Activated naive CD4-positive, alpha-beta T cell treated with Interleukin-2 at 50 U/mL for 16 hours (primary cell): Measurements from ENCODE around the gene LVRN.

Experiments
- DNase-seq: peaks from one replicate; pipeline ENCODE4 v3.0.0-alpha.2; 2020

Gene LVRN

DNA sequence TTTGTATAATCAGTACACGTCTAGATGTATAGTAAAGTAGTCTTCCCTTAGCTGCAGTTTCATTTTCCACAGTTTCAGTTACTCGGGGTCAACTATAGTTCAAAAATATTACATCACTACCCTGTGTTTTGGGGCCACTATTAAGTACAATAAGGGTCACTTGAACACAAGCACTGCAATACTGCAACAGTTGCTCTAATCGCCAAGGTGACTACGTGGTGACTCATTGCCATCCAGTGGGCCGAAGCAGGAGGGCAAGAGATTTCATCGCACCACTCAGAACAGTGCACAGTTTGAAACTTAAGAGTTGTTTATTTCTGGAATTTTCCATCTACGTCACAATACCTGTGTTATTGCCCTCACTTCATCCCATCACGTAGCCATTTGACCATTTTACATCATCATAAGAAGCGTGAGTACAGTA, 69.8 kb downstream of the LVRN start, which contains the start of gene ARL14EPL:
Gene ARL14EPL (plus strand): TSS at position 379 of the 424 bp plus-strand sequence. CDS start 18,994 bp downstream, outside the sequence.
- DNase-seq = no peak

DNA sequence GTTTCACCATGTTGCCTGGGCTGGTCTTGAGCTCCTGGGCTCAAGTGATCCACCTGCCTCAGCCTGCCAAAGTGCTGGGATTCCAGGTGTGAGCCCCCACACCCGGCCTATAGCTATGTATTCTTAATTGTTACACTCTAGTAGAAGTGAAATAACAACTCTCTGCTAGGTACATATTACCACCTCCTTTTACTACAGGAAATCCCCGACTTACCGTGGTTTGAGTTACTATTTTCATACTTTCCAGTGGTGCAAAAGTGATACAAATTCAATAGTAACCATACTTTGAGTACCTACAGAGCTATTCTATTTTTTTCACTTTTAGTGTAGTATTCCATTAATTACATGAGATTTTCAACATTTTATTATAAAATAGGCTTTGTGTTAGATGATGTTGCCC, 70.7 kb downstream of the LVRN start:
- no peak for DNase-seq

DNA sequence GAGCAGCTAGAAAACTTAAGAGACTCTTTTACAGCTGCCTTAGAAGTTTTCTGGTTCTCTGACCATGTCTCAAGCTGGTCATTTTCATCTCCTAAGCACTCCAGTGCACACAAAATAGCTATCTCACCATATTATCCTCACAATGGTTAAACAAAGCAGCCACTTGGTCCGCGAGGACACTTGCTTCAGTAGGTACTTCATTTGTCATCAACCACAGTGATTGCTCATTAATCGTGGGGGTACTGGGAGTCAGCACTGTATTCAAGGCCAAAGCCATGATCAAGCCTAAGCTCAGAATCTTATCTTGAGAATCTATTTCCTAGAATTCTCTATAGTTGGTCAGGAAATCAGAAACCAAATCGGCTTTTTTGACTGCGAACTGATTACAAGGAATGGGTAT, 72.8 kb downstream of the LVRN start:
- no peak for DNase-seq

DNA sequence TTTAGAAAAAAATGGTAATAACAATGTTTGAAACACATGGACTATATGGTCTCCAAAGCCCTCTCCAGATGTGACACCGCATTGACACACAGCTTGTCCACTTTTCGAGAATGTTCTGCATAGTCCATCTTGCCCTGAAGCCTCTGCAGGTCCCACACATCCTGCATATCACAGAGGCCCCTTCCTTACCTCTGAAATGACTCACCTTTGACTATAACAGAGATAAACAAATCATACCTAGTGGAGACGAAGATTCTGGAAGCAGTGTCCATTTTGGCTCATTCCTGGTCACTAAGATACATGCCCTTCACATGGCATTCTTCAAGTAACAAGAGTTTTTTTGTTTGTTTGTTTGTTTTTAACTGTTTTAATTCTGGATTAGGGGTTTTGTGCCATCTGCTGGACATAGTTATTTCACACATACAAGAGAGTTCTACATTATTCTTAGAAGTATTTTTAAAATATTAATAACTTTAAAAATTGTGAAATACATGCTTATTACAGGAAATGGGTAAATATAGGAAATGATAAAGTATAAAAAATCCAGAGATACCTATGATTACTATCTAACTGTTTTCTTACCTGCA, 75.1 kb downstream of the LVRN start:
- no peak for DNase-seq

DNA sequence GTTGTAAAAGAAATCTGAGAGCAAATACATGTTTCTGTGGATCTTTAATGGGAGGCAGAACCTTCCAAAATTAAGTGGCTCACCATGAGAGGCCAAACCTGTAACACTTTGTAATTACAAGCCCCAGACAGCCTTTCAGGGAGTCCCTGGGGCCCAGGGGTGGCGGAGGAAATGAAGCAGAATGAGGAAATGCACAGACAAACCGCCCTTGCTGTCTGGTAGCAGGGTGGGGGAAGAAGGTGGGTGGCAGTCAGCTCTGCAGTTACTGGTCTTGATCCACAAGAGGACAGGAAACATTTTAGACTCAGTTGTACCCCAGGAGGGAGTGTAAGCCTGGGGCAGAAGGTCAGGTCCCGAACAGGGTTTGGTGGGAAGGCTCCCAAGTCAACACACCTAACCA, 76.5 kb downstream of the LVRN start:
- DNase-seq = no peak

DNA sequence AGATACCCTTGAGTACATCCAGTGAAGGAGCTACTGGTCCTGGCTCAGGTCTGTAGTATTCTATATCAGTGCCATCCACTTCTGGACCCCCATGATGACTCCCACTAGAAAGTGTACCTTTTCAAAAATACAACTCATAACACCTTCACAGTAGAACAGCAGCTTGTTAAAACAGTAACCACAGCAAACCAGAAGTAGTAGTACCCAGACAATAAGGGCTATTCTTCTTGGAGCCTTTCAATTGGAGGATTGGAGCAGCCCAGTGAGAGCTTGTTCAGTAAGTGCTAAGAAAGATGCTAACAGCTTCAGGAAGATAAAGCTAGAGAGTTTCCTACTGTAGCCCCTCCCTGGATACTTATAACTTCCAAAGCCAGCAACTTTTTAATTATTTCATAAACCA, 80.1 kb downstream of the LVRN start:
- DNase-seq = no peak

DNA sequence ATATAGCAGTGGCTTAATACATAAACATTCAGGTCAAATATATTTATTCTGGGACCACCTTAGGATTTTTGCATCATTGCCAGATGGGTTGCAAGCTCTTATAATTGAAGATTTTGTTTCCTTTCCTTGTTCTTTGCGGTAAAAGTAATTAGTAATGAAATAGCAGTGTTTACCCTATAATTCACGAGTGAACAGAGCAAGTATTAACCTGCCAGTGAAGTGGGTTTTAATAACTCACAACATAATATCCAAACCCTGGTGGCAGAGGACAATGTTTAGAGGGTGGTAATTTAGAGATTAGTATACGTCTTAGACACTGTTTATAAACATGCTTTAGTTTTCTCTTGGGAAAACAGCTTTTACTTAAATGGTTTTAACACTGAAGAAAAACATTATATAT, 81.8 kb downstream of the LVRN start:
- DNase-seq = no peak

DNA sequence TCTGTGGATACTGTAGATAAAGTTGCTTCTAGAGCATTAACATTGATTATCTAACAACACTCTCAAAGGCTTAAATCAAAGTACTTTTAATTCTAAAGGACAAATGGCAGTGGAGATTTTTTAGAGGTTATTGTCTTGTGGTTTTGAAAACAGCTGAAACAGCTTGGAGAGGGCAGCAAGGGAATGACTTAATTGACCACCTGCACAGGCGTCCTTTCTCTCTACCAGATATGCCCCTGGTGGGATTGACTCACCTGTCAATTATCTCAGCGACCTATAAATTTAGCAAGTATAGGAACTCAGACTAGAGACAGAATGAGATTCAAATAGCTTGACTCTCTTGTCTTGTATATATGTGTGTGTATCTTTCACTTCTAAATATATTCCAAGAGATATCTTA, 83.5 kb downstream of the LVRN start:
- DNase-seq = no peak

DNA sequence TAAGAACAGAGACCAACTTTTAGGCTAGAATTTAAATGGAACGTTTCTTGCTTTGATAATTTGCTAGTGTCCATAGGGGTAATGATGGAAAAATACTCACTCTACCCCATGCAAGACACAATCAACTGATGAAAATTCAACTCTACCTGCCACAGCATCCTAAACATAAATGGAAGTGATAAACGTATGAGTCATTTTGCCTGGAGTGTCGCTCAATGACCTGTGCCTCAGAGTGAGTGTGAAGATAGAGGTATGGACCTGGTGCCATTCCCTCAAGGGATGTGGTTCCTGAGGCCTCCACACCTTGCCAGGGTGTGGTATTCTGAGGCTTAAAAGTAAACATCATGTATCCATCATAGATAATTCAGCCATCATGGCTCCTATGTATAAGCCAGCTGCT, 84.0 kb downstream of the LVRN start:
- no peak for DNase-seq

DNA sequence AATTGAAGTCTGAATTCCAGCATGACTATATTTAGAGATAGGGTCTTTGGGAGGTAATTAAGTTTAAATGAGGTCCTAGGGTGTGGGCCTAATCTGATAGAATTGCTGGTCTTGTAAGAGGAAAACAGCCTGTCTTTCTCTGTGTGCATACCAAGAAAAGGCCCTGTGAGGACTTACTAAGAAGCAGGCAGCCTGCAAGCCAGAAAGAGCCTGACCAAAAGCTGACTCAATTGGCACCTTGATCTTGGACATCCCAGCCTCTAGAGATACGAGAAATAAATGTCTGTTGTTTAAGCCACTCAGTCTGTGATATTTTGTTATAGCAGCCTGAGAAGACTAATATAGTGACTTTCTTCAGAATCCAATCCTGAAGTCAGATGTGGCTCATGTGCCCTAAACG, 84.5 kb downstream of the LVRN start:
- DNase-seq = no peak

DNA sequence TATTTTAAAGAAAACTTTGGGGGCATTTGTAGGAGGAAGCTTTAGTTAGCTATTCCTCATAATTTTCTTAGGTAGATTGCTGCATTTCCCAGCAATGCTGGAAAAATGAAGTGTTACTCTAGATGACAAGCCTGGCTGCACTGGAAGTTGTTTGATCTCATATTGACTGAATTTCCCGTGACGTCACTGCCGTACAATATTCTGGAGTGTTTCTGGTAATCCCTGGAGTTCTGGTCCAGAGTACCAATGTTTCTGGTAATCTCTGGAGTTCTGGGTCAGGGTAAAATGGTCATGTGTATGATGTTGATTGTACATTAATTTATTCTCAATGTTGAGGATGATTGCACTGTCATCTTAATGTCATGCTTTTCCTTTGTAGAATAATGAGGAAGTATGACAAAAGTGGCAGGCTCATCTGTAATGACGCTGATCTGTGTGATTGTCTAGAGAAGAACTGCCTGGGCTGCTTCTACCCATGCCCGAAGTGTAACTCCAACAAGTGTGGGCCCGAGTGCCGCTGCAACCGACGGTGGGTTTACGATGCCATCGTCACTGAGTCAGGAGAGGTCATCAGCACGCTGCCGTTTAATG, 96.2 kb downstream of the LVRN start:
- DNase-seq = no peak

DNA sequence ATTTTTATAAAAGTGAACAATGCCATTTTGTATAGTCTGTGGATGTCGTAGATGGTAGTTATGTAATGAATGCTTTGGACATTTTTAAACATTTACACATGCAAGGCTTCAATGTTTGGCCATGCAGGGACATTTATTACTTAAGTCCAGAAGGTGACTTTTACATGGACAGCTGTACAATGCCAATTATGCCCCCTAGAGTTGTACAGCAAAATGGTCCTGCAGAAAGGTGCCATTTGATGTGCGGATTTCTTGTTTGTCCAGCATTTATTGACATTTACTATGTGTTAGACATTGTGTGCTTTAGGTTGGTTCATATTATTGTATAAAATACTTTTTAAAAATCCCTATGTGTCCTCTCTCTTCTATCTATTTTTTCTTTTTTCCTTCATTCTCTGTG, 100.1 kb downstream of the LVRN start:
- no peak for DNase-seq

DNA sequence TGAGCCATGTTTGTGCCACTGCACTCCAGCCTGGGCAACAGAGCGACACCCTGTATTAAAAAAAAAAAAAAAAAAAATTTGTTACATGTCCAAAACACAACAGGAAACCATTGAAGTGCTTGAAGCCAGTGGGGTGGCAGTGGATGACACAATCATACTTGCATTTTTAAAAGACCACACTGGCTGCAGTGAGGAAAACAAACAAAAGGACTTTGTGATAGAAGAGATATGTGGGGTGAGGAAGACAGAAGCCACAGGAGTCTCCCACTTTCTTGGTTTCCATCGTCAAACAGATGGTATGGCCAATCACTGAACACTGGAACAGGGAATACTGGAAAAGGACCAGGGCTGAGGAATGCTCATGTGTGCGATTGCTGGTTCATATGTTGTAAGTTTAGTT, 101.7 kb downstream of the LVRN start:
- DNase-seq = no peak

DNA sequence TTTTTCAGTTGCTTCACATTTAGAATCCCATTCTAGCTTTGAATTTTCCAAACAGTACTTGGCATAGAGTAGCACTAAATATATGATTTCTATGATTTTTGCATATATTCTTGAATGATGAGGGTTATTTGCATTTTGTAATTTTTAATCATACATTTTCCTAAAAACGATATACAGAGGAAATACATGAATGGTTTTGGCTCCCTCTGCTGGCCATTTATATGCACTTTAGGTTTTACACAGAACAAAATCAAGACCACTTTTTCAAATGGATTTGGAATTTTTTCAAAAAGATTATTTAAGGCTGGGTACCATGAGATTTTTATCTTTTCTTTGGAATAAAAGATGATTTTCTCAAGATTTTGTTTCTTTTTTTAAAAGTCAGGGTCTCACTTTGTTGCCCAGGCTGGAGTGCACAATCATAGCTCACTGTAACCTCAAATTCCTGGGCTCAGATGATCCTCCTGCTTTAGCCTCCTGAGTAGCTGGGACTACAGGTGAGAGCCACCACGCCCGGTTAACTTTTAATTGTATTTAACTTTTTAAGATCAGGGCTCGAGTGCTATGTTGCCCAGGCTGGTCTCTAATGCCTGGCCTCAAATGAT, 105.9 kb downstream of the LVRN start:
- no peak for DNase-seq

DNA sequence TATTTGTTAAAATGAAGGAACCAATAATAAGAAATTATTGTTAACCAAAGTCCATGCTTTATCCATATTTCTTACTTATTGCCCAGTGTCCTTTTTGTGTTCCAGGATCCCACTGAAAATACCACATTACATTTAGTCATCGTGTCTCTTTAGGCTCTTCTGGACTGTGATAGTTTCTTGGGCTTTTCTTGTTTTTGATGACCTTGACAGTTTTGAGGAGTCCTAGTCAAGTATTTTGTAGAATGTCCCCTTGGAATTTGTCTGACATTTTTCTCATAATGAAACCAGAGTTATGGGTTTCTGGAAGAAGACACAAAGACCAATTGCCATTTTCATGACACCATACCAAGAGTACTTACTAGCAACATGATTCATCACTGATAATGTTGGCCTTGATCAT, 108.9 kb downstream of the LVRN start:
- no peak for DNase-seq

DNA sequence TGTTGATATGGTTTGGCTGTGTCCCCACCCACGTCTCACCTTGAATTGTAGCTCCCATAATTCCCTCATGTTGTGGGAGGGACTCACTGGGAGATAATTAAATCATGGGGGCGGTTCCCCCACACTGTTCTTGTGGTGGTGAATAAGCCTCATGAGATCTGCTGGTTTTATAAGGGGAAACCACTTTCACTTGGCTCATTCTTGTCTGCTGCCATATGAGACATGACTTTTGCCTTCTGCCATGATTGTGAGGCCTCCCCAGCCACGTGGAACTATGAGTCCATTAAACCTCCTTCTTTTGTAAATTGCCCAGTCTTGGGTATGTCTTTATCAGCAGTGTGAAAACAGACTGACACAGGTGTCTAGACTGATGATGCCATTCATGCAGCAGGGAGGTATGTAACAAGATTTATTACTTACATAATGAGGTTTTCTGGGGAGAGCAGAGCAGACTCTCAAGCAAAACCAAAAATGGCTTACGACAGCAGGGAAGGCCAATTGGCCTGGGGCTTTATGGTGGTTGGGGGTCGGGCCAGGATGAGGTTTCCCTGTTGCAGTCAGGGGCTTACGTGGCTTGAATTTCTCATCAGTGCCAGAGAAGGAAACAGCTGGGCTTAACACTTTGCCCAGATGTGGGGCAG, 113.0 kb downstream of the LVRN start:
- DNase-seq = no peak

DNA sequence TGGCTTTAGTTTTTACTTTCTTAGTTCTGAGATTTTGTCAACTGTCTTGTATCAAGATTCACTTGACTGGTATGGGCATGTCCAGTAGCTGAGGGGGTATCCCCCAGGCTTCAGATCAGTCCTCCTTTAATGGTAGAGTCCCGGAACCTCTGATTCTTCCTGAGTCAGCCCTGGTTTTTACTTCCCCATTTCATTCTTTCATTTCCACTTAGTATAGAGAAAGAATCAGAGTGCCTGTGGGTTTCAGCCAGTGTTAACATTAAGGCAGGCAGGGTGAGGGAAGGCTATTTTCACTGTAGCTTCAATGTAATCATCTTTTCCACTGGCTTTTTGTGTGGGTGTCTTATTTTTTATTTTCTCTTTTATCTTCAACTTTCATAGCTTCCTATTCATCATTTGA, 114.2 kb downstream of the LVRN start:
- no peak for DNase-seq
